ENCODE measurements around the gene BLNK. TPM values are rescaled to one million over a fixed set of nuclear protein-coding genes. Genes with fewer than 3 reads are reported as not detected.

The BLNK gene
- total RNA-seq, 1 donor from 2014 or later = not detected

DNA sequence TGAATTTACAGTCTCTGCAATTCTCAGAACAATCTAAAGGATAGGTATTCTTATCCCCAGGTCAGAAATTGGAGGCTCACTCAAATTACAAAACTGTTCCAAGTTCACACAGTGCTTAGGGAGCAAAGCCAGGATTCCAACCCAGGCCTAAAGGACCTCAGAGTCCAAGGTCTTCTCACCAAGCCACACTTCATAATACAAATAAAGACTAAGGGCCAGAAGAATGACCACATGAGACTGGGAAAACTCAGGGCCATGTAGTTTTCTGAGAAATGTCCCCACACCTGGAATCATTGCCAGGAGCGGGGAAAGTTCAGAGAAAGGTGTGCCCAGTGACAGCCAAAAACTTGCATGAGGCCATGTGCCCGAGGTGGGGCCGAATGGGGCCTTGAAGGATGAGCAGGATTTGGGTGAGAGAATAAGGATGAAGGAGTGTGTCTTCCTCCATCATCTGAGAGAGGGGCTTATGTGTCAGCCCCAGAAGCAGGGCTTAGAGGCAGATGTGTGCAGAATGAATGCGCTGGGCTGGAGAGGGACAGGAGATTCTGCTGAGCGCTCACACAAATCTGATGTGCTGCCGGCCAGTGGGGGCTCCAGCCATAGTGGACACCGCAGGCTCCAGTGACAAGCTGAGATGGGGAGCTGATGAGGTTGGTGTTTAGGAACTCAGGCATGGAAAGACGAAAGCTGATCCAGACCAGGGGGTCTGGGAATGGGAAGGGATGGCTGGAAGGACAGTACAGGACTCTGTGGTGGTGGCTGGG is 35.9 kb downstream of the BLNK start:
- Mint-ChIP-seq H3K27ac (ENCODE audit: unreplicated experiment) (no peak overlapping the region), H3K27me3 (ENCODE audit: unreplicated experiment) (peaks cover 3% of the 10 kb centered on the region), H3K4me1 (ENCODE audit: unreplicated experiment) (no peaks in the 10 kb centered on the region), H3K9me3 (ENCODE audit: unreplicated experiment) (no peaks in the 10 kb centered on the region), H3K4me3 (ENCODE audit: unreplicated experiment) (no peak overlapping the region), H3K36me3 (ENCODE audit: low read depth, unreplicated experiment) (no peaks in the 10 kb centered on the region)
- TF ChIP-seq CTCF (IDR thresholded peaks at IDR 0.05; ENCODE audit: unreplicated experiment) = no peak
- DNase-seq (ENCODE audit: low spot score) = no peak

GRCh38 chr10:96233959-96234358 is 37.4 kb downstream of the BLNK start:
- TF ChIP-seq CTCF (IDR thresholded peaks at IDR 0.05; ENCODE audit: unreplicated experiment) = no peak
- H3K9me3 Mint-ChIP-seq (ENCODE audit: unreplicated experiment) = no peaks in the 10 kb centered on the region
- peaks cover 3% of the 10 kb centered on the region for H3K27me3 Mint-ChIP-seq (ENCODE audit: unreplicated experiment)
- no peak overlapping the region for H3K27ac Mint-ChIP-seq (ENCODE audit: unreplicated experiment)
- no peak overlapping the region for H3K4me3 Mint-ChIP-seq (ENCODE audit: unreplicated experiment)
- H3K4me1 Mint-ChIP-seq (ENCODE audit: unreplicated experiment) = no peaks in the 10 kb centered on the region
- no peaks in the 10 kb centered on the region for H3K36me3 Mint-ChIP-seq (ENCODE audit: low read depth, unreplicated experiment)
- DNase-seq (ENCODE audit: low spot score) = no peak

GRCh38 chr10:96230527-96230926 is 40.8 kb downstream of the BLNK start:
- Mint-ChIP-seq H3K27me3 (ENCODE audit: unreplicated experiment) (no peaks in the 10 kb centered on the region), H3K4me1 (ENCODE audit: unreplicated experiment) (no peaks in the 10 kb centered on the region), H3K4me3 (ENCODE audit: unreplicated experiment) (no peak overlapping the region), H3K9me3 (ENCODE audit: unreplicated experiment) (no peaks in the 10 kb centered on the region), H3K36me3 (ENCODE audit: low read depth, unreplicated experiment) (no peaks in the 10 kb centered on the region), H3K27ac (ENCODE audit: unreplicated experiment) (no peak overlapping the region)
- no peak for DNase-seq (ENCODE audit: low spot score)
- TF ChIP-seq CTCF (IDR thresholded peaks at IDR 0.05; ENCODE audit: unreplicated experiment) = no peak

- no peaks in the 10 kb centered on the region for H3K36me3 Mint-ChIP-seq (ENCODE audit: low read depth, unreplicated experiment)
- no peaks in the 10 kb centered on the region for H3K4me1 Mint-ChIP-seq (ENCODE audit: unreplicated experiment)
- H3K4me3 Mint-ChIP-seq (ENCODE audit: unreplicated experiment) = no peak overlapping the region
- H3K27me3 Mint-ChIP-seq (ENCODE audit: unreplicated experiment) = no peaks in the 10 kb centered on the region
- H3K27ac Mint-ChIP-seq (ENCODE audit: unreplicated experiment) = no peak overlapping the region
- H3K9me3 Mint-ChIP-seq (ENCODE audit: unreplicated experiment) = no peaks in the 10 kb centered on the region
- DNase-seq (ENCODE audit: low spot score) = peak; percentile 87
- peak; percentile 75 for TF ChIP-seq CTCF (IDR thresholded peaks at IDR 0.05; ENCODE audit: unreplicated experiment)
Observed at GRCh38 chr10:96229568-96230030, 41.8 kb downstream of the BLNK start.

DNA sequence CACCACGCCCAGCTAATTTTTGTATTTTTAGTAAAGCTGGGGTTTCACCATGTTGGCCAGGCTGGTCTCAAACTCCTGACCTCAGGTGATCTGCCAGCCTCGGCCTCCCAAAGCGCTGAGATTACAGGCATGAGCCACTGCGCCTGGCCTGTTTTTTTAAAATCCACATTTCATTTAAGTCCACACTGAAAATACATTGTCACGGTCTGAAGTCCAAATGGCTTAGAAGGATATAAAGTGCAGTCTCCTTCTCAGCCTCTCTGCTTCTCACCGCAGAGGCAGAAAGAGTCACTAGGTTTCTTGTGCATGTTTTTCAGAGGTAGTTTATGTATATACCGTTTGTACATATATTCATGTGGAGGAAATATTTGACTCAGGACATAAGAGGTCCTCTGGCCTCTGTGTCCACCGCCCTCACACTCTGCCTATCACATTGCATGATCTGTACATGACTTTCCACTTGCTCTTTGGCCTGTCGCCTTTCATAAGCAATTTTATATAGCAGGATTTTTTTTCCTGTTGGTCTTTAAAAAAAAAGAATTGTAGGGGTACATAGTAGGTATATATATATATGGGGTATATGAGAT is 42.9 kb downstream of the BLNK start:
- no peak for TF ChIP-seq CTCF (IDR thresholded peaks at IDR 0.05; ENCODE audit: unreplicated experiment)
- no peaks in the 10 kb centered on the region for H3K4me1 Mint-ChIP-seq (ENCODE audit: unreplicated experiment)
- no peak for DNase-seq (ENCODE audit: low spot score)
- no peak overlapping the region for H3K4me3 Mint-ChIP-seq (ENCODE audit: unreplicated experiment)
- H3K36me3 Mint-ChIP-seq (ENCODE audit: low read depth, unreplicated experiment) = no peaks in the 10 kb centered on the region
- no peak overlapping the region for H3K27ac Mint-ChIP-seq (ENCODE audit: unreplicated experiment)
- H3K9me3 Mint-ChIP-seq (ENCODE audit: unreplicated experiment) = no peaks in the 10 kb centered on the region
- H3K27me3 Mint-ChIP-seq (ENCODE audit: unreplicated experiment) = peaks cover 2% of the 10 kb centered on the region
